Measurements from ENCODE around the gene UBE3B.

DNA sequence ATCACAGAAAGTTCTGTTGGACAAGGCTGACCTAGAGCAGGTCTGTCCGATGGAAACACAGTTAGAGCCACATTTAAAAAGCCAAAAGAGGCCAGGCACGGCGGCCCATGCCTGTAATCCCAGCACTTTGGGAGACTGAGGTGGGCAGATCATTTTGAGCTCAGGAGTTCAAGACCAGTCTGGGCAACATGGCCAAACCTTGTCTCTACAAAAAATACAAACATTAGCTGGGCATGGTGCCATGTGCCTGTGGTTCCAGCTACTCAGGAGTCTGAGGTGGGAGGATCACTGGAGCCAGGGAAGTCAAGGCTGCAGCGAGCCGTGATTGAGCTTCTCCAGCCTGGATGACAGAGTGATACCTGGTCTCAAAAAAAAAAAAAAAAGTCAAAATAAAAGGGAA, 14.9 kb downstream of the UBE3B start:
- no peak for TF ChIP-seq CTCF (IDR thresholded peaks at IDR 0.05; ENCODE audit: insufficient read depth, low read depth, low read length)
- no peak for TF ChIP-seq EZH2 (IDR thresholded peaks at IDR 0.05; ENCODE audit: insufficient read depth, low read length)
